Kidney glomerular epithelial cell (primary cell): ENCODE measurements around the gene CLDN7.

Experiments used
- DNase-seq: peaks from one replicate; lab custom pipeline; 2025; lab: John Stamatoyannopoulos, UW

CLDN7 gene

DNA sequence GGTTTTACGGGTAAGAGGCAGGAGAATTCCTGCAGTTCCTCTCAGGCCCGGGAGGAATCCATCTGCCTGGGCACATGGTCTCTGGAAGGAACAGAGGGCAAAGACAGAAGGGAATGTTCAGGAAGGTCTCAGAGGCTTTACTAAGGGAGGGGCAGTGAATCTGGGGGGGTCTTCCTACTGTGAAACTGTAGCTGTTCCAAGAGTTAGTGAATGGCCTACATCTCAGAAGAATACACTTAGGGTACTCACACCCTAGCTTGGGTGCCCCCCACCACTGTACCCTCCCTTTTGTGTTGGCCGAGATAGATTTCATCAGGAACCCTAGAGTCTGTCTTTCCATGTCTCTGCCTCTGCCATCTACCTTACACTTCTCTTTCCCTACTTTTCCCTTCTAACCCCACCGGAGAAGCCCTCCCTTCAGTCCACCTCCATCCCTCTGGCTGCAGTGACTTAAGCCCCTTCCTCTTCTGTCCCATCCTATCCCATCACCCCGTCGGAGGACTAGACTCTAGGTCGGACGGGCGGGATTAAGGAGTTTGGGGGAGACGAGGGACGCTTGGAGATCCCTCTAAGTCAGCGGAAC lies 43.0 kb downstream of the CLDN7 start:
- no peak for DNase-seq

DNA sequence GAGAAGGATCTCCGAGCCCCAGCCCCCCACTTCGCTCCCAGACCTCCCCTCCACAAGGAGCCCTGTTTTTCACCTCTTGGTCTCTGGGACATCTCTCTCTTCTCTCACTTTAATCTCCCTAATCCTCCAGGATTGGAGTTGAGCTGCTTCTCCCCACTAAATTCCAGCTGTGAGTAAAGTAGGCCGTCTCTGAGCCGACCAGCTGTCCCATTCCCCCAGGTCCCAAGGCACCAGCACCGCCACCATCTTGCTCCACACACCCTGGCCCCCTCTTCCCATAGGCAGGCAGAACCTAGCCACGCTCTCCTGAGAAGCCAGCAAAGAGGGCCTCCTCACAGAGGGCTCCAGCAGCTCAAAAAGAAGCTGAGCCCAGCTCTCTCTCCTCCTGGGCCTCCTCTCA lies 43.5 kb downstream of the CLDN7 start:
- DNase-seq = no peak

GRCh38 chr17:7218166-7218565 lies 44.1 kb downstream of the CLDN7 start:
- no peak for DNase-seq

DNA sequence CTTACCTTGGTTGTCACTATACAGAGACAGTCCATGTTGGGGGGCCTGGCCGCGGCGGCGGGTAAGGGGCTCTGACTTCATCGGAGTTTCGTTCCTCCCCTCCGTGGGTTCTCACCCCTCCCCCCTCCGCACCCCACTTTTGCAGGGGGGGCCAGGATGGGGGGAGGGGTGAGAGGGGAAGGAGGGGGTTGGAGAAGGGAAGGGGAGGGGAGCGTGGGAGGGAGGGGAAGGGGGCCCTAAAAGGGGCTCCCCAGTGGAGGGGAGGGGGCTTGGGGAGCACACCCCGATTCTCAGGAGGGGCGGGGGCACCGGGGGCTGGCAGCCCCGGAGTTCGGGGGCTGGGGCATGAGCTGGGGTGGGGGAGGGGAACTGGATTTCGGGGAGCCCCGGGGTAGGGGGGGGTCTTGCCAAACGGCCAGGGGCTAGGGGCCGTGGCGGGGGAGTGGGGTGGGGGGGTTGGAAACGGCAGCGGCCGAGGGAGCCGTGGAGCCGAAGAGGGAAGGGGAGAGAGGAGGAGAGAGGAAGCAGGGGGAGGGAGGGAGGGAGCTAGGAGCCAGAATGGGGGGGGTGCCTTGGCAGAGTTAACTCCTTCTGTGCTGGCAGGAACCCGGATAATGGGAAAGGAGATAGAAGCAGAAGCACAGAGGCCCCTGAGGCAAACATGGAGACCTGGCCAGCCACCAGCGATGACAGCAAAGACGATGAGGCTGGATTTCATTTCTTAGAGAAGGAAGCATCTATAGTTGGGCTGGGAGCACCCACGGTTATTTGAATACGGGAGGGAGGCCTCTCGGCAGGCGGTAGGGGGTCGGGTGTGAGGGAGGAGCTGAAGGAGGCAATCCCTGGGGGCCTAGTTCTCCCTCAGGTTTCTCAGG lies 44.9 kb downstream of the CLDN7 start:
- DNase-seq = peak; percentile 57

DNA sequence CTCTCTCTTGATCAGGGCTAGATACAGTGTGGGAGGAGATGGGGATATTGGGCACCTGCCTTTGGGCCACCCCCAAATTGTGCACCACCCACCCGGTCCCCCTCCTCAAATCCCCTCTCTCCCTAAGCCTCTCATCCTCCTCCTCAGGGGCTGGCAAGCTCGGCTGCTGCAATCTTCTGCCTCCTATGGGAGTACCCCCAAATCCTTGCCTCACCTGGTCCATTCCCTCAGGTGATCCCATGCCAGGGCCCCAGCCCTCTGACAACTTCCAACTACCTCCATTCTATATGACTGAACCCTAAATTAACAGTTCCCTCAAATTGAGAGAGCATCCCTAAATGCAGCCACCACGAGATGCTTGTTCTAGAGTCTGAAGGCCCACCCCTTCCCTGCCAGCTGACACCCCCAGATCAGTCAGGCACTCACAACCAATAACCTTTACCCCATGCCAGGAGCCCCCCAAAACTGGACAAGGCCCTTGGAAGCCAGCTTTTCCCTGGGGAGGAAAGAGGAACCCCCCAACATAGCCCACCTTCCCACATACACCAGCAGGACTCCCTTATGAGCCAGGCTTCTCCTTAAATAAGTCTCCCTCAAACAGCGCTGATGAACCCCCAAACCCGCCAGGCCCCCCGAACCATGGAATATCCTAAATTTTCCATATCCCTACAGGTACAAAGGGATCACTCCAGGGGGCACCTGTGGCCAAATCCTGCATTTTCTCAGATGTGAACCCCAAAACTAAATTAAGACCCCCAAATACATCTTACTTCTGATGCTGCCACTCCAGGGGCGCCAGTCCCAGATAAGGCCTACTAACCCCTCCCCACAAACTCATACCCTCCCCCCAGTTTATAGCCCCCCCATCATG lies 45.8 kb downstream of the CLDN7 start:
- DNase-seq = no peak

GRCh38 chr17:7215652-7216180 lies 46.6 kb downstream of the CLDN7 start:
- no peak for DNase-seq

DNA sequence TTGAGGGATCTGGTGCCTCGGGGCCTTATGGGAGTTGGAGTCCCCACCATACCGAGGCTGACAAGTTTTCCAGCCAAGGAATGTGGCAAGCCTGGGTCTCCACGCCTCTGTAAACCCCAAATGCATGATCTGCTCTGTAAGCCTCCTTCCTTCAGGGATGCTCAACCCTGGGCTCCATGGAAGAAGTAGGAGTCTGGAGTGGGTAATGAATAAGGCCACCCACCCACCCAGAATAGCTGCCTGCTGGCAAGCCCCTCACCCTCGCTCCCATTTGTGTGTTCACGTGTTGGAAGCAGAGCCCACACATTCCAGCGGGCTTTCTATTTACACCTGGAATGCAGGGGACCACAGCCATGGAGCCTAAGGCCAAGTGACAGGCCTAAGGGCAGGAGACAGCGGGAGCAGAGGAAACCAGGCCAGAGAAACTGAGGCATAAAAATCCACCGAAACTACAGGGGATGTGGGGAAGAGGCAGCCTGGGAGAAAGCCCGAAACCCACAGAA lies 47.1 kb downstream of the CLDN7 start:
- peak; percentile 89 for DNase-seq

DNA sequence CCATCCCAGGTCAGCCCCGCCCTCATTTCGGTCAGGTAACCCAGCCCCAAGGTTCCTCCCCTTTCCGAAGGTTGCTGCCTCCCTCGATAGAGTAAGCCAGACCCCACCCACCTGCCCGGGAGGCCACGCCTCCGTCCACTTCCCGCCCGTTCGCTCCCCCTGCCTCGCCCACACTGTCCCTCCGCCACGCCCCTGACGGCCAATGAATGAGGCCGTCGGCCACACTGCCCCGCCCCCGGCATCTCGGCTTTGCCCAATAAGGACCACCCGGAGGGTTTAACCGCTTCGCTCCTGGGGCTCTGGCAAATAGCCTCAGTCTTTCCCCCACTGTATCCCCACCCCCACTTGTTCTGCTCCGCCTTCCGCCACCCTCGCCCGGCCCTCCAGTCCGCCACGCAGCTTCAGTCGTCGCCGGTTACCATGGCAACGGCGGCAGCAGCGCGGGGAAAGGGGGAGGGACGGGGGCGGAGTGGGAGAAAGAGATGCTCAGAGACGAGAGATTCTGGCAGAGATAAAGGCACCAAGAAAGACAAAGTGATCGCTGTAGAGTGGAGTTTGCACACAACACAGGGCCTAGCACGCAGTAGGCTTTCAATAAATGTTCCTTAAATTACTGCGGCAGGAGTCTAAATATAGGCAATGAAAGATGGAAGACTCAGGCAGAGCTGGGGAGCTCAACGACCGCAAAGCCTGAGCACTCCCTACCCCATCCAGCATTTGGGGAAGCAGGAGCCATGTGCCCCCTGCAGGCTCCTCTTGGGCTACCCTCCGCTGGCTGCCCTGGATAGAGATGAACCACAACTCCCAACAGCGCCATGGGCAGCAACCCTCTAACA lies 47.8 kb downstream of the CLDN7 start:
- peak; percentile 91 for DNase-seq

DNA sequence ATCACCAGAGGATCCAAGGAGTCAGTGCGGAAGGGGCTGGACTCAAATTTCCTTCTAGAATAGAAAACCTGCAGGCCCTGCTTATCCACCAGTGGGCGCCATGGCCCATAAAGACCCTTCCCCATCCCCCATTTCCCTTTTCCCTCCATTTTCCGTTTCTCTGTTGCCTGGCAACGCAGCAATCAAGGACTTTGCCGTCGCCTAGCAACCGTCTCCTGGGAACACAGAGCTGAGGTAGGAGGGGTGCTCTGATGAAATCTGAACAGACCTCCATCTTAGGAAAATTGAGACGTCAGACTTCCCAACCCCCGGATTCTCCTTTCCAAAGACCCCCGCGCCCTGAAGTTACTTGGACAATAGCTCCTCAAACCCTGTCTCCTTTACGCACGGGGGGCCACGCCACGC lies 48.4 kb downstream of the CLDN7 start:
- peak; percentile 34 for DNase-seq

DNA sequence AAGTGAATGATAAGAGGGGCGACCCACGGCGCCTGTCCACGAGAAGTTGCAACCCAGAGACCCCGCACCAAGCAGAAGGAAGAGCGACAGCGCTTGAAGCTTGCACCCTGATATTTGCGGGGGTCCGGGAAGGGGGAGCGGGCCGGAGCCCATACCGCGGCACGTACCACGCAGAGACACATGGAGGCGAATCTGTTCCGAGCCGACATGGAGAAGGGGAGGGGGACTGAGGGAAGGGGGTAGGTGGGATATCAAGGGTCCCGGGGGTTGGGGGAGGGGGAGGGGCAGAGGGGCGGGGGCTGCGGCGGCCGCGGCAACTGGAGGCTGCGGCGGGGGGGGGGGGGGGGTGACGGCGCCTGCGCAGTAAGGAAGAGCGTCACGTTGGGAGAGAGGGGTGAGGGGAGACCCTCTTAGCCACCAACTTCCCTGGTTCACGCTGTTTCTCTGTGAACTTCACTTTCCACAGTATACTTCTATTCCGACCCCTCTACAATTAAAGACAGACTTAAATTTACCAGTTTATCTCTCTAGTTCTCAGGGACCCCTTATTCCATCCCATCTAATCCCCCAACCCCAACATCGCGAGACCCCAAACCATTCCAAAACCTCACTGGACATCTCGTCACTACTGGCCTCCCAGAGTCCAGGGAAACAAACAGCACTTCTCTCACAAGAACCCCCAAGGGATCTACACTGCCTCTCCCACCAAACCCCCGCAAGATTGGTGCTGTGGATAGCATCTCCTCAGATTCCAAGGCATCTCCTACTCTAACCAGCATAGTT lies 50.6 kb downstream of the CLDN7 start:
- DNase-seq = no peak
